Gastrocnemius medialis (tissue), 4 donors: ENCODE measurements around the gene MTA1. TPM values are rescaled to one million over a fixed set of nuclear protein-coding genes. Genes with fewer than 3 reads are reported as not detected.

Source experiments
- ATAC-seq, 2 donors: fragments of 150-250 bp; one replicate each; pipeline ENCODE4 v1.9.1; 2016
- DNase-seq, 2 donors: peaks; one replicate each; pipeline ENCODE4 v3.0.0-alpha.2; 2019
- H3K27ac ChIP-seq, 4 donors: fragments of 200-600 bp; sonication (generic); 1 replicate in 1 of 4; 2 replicates in 3 of 4; pipeline ENCODE4 v1.5.1; 2016 to 2018; ENCODE audit warnings: mild to moderate bottlenecking in 2 of 4, moderate library complexity in 1 of 4
- H3K27me3 ChIP-seq, 3 donors: fragments of 200-600 bp; sonication (generic) in 2 of 3; 1 replicate in 1 of 3; 2 replicates in 2 of 3; pipeline versions ENCODE4 v1.5.1 to v1.6.0; 2016 to 2019; ENCODE audit warnings: mild to moderate bottlenecking in 1 of 3, moderate library complexity in 1 of 3
- H3K36me3 ChIP-seq, 2 donors: fragments of 200-600 bp; sonication (generic) in 1 of 2; one replicate each; pipeline ENCODE4 v1.5.1; 2017 to 2018
- H3K4me1 ChIP-seq, 2 donors: fragments of 200-600 bp; sonication (generic) in 1 of 2; one replicate each; pipeline ENCODE4 v1.5.1; 2016 to 2017; ENCODE audit warnings: mild to moderate bottlenecking in 2 of 2
- H3K4me3 ChIP-seq, 4 donors: fragments of 200-600 bp; sonication (generic) in 3 of 4; 1 replicate in 1 of 4; 2 replicates in 3 of 4; pipeline ENCODE4 v1.5.1; 2016 to 2019; ENCODE audit warnings: mild to moderate bottlenecking in 2 of 4
- H3K9me3 ChIP-seq, 3 donors: fragments of 200-600 bp; sonication (generic) in 2 of 3; 1 replicate in 1 of 3; 2 replicates in 2 of 3; pipeline ENCODE4 v1.5.1; 2016 to 2019
- CTCF ChIP-seq, 5 experiments: fragments of 450-650 bp in 3 of 5; fragments of 200-600 bp in 2 of 5; sonication (generic) in 2 of 5; IDR thresholded peaks in 4 of 5; conservative IDR thresholded peaks in 1 of 5; 1 replicate in 4 of 5; 2 replicates in 1 of 5; pipeline ENCODE4 v1.5.1; 2016 to 2019; ENCODE audit warnings: antibody characterized with exemption in 5 of 5, mild to moderate bottlenecking in 3 of 5, moderate library complexity in 3 of 5
- POLR2A ChIP-seq, 2 donors: fragments of 450-650 bp; IDR thresholded peaks; one replicate each; pipeline ENCODE4 v1.6.1; 2017; ENCODE audit warnings: antibody characterized with exemption in 2 of 2, mild to moderate bottlenecking in 2 of 2, moderate library complexity in 2 of 2
- in situ Hi-C, 4 donors: fragments of 200-750 bp; cut with MboI; loops; one replicate each; pipeline versions ENCODE4 v1.15.0 to v1.8.0; 2017; ENCODE audit warnings: low sequenced_read_pairs in 4 of 4
- intact Hi-C: fragments of 100-400 bp; cut with DNase I; formaldehyde crosslinking; loops from one replicate; pipeline ENCODE4 v1.15.1; 2023; ENCODE audit warnings: low total_unique reads
- total RNA-seq, 4 donors: library from RNA; depleted of rRNA; stranded (reverse); fragments of >200 nt; gene quantifications; one replicate each; pipeline versions ENCODE4 v1.1.0 to v1.2.3, GENCODE V29; 2016

Gene MTA1
- total RNA-seq, 4 donors from 2014 or later: 18.2 to 30.8 (median 28.2) TPM

GRCh38 chr14:105478398-105479251 is 59.0 kb downstream of the MTA1 start:
- Histone ChIP-seq H3K4me1 (peaks cover 30 to 59% of the 10 kb centered on the region in 2 donors), H3K27ac (no peak overlapping the region), H3K4me3 (no peak overlapping the region), H3K27me3 (peaks cover 0 to 7% (median 4%) of the 10 kb centered on the region in 3 donors), H3K9me3 (no peaks in the 10 kb centered on the region), H3K36me3 (no peaks in the 10 kb centered on the region)
- ATAC-seq (no peak), DNase-seq (no peak)
- intact Hi-C loops: no loop called here
- in situ Hi-C loops: loop anchor here in 1 of 4 donors (25.0 kb wide), 1 partner anchor 116 kb away; no protein-coding TSS in a partner anchor
- no peak for TF ChIP-seq CTCF (IDR thresholded peaks at IDR 0.05 in 4 of 5, conservative IDR thresholded peaks at IDR 0.05 in 1 of 5)
- no peak for TF ChIP-seq POLR2A (IDR thresholded peaks at IDR 0.05)

GRCh38 chr14:105479431-105480158 is 60.0 kb downstream of the MTA1 start:
- ATAC-seq (no peak), DNase-seq (no peak)
- Histone ChIP-seq H3K4me1 (peaks cover 26 to 61% of the 10 kb centered on the region in 2 donors), H3K27ac (peak overlapping the region in 3 of 4 donors; percentile 21 to 81 (median 81)), H3K27me3 (peaks cover 0 to 7% (median 5%) of the 10 kb centered on the region in 3 donors), H3K4me3 (no peak overlapping the region), H3K9me3 (no peaks in the 10 kb centered on the region), H3K36me3 (no peaks in the 10 kb centered on the region)
- in situ Hi-C loops: loop anchor here in 1 of 4 donors (25.0 kb wide), 1 partner anchor 117 kb away; no protein-coding TSS in a partner anchor
- no peak for TF ChIP-seq POLR2A (IDR thresholded peaks at IDR 0.05)
- intact Hi-C loops: loop anchor here (1.0 kb wide), 1 partner anchor 49 kb away; no protein-coding TSS in a partner anchor

- no peak overlapping the region for H3K4me3 ChIP-seq
- TF ChIP-seq CTCF (IDR thresholded peaks at IDR 0.05 in 4 of 5, conservative IDR thresholded peaks at IDR 0.05 in 1 of 5) (no peak), POLR2A (IDR thresholded peaks at IDR 0.05) (no peak)
- peaks cover 0 to 7% (median 7%) of the 10 kb centered on the region in 3 donors for H3K27me3 ChIP-seq
- no peaks in the 10 kb centered on the region for H3K36me3 ChIP-seq
- intact Hi-C loops: loop anchor here (1.0 kb wide), 1 partner anchor 48 kb away; no protein-coding TSS in a partner anchor
- no peaks in the 10 kb centered on the region for H3K9me3 ChIP-seq
- H3K27ac ChIP-seq: peak overlapping the region; percentile 67 to 81 (median 78)
- ATAC-seq (no peak), DNase-seq (no peak)
- in situ Hi-C loops: loop anchor here in 1 of 4 donors (25.0 kb wide), 1 partner anchor 118 kb away; no protein-coding TSS in a partner anchor
- peaks cover 26 to 57% of the 10 kb centered on the region in 2 donors for H3K4me1 ChIP-seq
Observed at GRCh38 chr14:105480199-105480746, 60.6 kb downstream of the MTA1 start.

GRCh38 chr14:105480807-105481801 is 61.5 kb downstream of the MTA1 start:
- intact Hi-C loops: loop anchor here (1.0 kb wide), 2 partner anchors 9 to 47 kb away; no protein-coding TSS in a partner anchor
- peaks cover 27 to 51% of the 10 kb centered on the region in 2 donors for H3K4me1 ChIP-seq
- in situ Hi-C loops: loop anchor here in 1 of 4 donors (25.0 kb wide), 1 partner anchor 119 kb away; no protein-coding TSS in a partner anchor
- peaks cover 5 to 14% (median 7%) of the 10 kb centered on the region in 3 donors for H3K27me3 ChIP-seq
- H3K4me3 ChIP-seq: peak overlapping the region; percentile 8 to 53 (median 40)
- H3K36me3 ChIP-seq: no peaks in the 10 kb centered on the region
- H3K9me3 ChIP-seq: no peaks in the 10 kb centered on the region
- peak; percentile 62 to 76 for DNase-seq
- ATAC-seq: peak; percentile 81 to 82
- no peak for TF ChIP-seq POLR2A (IDR thresholded peaks at IDR 0.05)
- peak; percentile 94 to 99 (median 98) for TF ChIP-seq CTCF (IDR thresholded peaks at IDR 0.05 in 4 of 5, conservative IDR thresholded peaks at IDR 0.05 in 1 of 5)
- peak overlapping the region; percentile 67 to 81 (median 78) for H3K27ac ChIP-seq
